IMR-90 (cell line): Measurements from ENCODE around the gene CSTF2T. TPM values are rescaled to one million over a fixed set of nuclear protein-coding genes. Genes with fewer than 3 reads are reported as not detected.
A peak's percentile ranks its signal among the peaks of the same experiment; 100 is the strongest.

Experiments
- ATAC-seq: fragments of 200-7000 bp; cut with Tn5 transposase; 2 replicates; pipeline ENCODE4 v1.9.1; 2020; ENCODE audit warnings: low read depth, mild to moderate bottlenecking, moderate library complexity
- BruUV-seq: library from RNA; stranded (reverse); fragments of 400-500 nt; replicated peaks from 2 replicates; lab custom pipeline; 2021; lab: Mats Ljungman, UMichigan
- CTCF ChIA-PET: fragments of 300-600 bp; formaldehyde crosslinking; extraction: SDS; loops from one replicate; lab custom pipeline; 2021; ENCODE audit warnings: antibody characterized with exemption; lab: Yijun Ruan, JAX
- POLR2A ChIA-PET: fragments of 300-600 bp; sonication (Branson Sonifier 250); formaldehyde crosslinking; loops from one replicate; lab custom pipeline; 2022; ENCODE audit warnings: antibody characterized with exemption; ENCODE audit not compliant: unreplicated experiment; lab: Charles Lee
- DNase-seq: peaks from one replicate; pipeline ENCODE4 v3.0.0; 2013
- H2AFZ ChIP-seq: replicated peaks from 2 replicates; pipeline ENCODE3; 2013; ENCODE audit warnings: low read length, mild to moderate bottlenecking; ENCODE audit not compliant: poor library complexity
- H2AK5ac ChIP-seq: 2 replicates; pipeline ENCODE4 v1.6.1; 2013; ENCODE audit warnings: low read depth, low read length, inconsistent platforms
- H2AK9ac ChIP-seq: replicated peaks from 2 replicates; pipeline ENCODE3; 2013; ENCODE audit warnings: mild to moderate bottlenecking, low read depth, low read length, moderate library complexity; ENCODE audit not compliant: poor library complexity
- H2BK120ac ChIP-seq: 2 replicates; pipeline ENCODE4 v1.6.1; 2013; ENCODE audit warnings: low read depth, low read length, inconsistent platforms
- H2BK15ac ChIP-seq: 3 replicates; pipeline ENCODE4 v1.6.1; 2013; ENCODE audit warnings: low read depth, low read length, inconsistent platforms
- H2BK20ac ChIP-seq: 2 replicates; pipeline ENCODE4 v1.6.1; 2013; ENCODE audit warnings: low read depth, mild to moderate bottlenecking, inconsistent platforms, low read length, moderate library complexity
- H2BK5ac ChIP-seq: 2 replicates; pipeline ENCODE4 v1.6.1; 2013; ENCODE audit warnings: mild to moderate bottlenecking, low read depth, low read length, inconsistent platforms; ENCODE audit not compliant: poor library complexity, severe bottlenecking
- H3K14ac ChIP-seq: replicated peaks from 2 replicates; pipeline ENCODE4 v1.6.1; 2013; ENCODE audit warnings: low read depth, low read length, inconsistent platforms
- H3K18ac ChIP-seq: 2 replicates; pipeline ENCODE4 v1.6.1; 2013; ENCODE audit warnings: low read depth, low read length, control low read depth
- H3K23ac ChIP-seq: 2 replicates; pipeline ENCODE4 v1.6.1; 2013; ENCODE audit warnings: low read depth, low read length, inconsistent platforms
- H3K27ac ChIP-seq: 2 replicates; pipeline ENCODE4 v1.5.1; 2013; ENCODE audit warnings: mild to moderate bottlenecking, control low read depth, low read length; ENCODE audit not compliant: insufficient read depth
- H3K27me3 ChIP-seq: 2 replicates; pipeline ENCODE4 v1.6.1; 2013; ENCODE audit warnings: low read length; ENCODE audit not compliant: control insufficient read depth, insufficient read depth
- H3K36me3 ChIP-seq: 2 replicates; pipeline ENCODE4 v1.6.1; 2013; ENCODE audit warnings: low read length, mixed read lengths; ENCODE audit not compliant: control insufficient read depth, insufficient read depth
- H3K4ac ChIP-seq: 2 replicates; pipeline ENCODE4 v1.6.1; 2013; ENCODE audit warnings: low read depth, low read length, inconsistent platforms
- H3K4me1 ChIP-seq: 2 replicates; pipeline ENCODE4 v1.6.1; 2013; ENCODE audit warnings: low read length, mixed read lengths; ENCODE audit not compliant: control insufficient read depth, insufficient read depth
- H3K4me2 ChIP-seq: 2 replicates; pipeline ENCODE4 v1.6.1; 2013; ENCODE audit warnings: low read depth, mild to moderate bottlenecking, control low read depth, low read length, moderate library complexity
- H3K4me3 ChIP-seq: 2 replicates; pipeline ENCODE4 v1.5.1; 2013; ENCODE audit warnings: low read depth, mild to moderate bottlenecking, control low read depth, low read length, moderate library complexity; ENCODE audit not compliant: insufficient read depth
- H3K56ac ChIP-seq: 2 replicates; pipeline ENCODE4 v1.6.1; 2013; ENCODE audit warnings: low read length, inconsistent platforms; ENCODE audit not compliant: insufficient read depth; ENCODE audit errors: extremely low read depth
- H3K79me1 ChIP-seq, 2 experiments: 2 replicates each; pipeline ENCODE4 v1.6.1; 2013; ENCODE audit warnings: low read length in 2 of 2, inconsistent platforms in 1 of 2, low read depth in 1 of 2
- H3K9ac ChIP-seq: 2 replicates; pipeline ENCODE4 v1.6.1; 2013; ENCODE audit warnings: low read depth, low read length, control low read depth
- H3K9me1 ChIP-seq: 2 replicates; pipeline ENCODE4 v1.6.1; 2013; ENCODE audit warnings: low read length, inconsistent platforms; ENCODE audit not compliant: insufficient read depth
- H3K9me3 ChIP-seq: 2 replicates; pipeline ENCODE4 v1.6.1; 2013; ENCODE audit warnings: low read length; ENCODE audit not compliant: control insufficient read depth, insufficient read depth
- H4K20me1 ChIP-seq: 2 replicates; pipeline ENCODE4 v1.6.1; 2013; ENCODE audit warnings: low read length, inconsistent platforms; ENCODE audit not compliant: insufficient read depth
- H4K5ac ChIP-seq: 2 replicates; pipeline ENCODE4 v1.6.1; 2013; ENCODE audit warnings: mild to moderate bottlenecking, low read depth, low read length, control low read depth
- H4K8ac ChIP-seq, 2 experiments: 2 replicates each; pipeline ENCODE4 v1.6.1; 2013; ENCODE audit warnings: low read depth in 2 of 2, low read length in 2 of 2, control low read depth in 1 of 2, inconsistent platforms in 1 of 2
- H4K91ac ChIP-seq: 2 replicates; pipeline ENCODE4 v1.6.1; 2013; ENCODE audit warnings: low read depth, low read length, inconsistent platforms; ENCODE audit not compliant: insufficient read depth
- CTCF ChIP-seq: conservative IDR thresholded peaks from 2 replicates; pipeline ENCODE4 v1.5.1; 2012; ENCODE audit warnings: mild to moderate bottlenecking, low read depth, low read length, improper control_type of control experiment
- FOS ChIP-seq: fragments of 150-350 bp; IDR thresholded peaks from 2 replicates; pipeline ENCODE4 v1.6.1; 2016; ENCODE audit warnings: low read depth, low read length
- MAZ ChIP-seq: IDR thresholded peaks from 2 replicates; pipeline ENCODE4 v1.6.1; 2012; ENCODE audit warnings: low read depth, mild to moderate bottlenecking, low read length, improper control_type of control experiment, moderate library complexity, borderline replicate concordance
- MXI1 ChIP-seq: IDR thresholded peaks from 2 replicates; pipeline ENCODE4 v1.6.1; 2012; ENCODE audit warnings: low read depth, mild to moderate bottlenecking, low read length, moderate library complexity, borderline replicate concordance
- RCOR1 ChIP-seq: IDR thresholded peaks from 2 replicates; pipeline ENCODE4 v1.6.1; 2012; ENCODE audit warnings: mild to moderate bottlenecking, low read length, improper control_type of control experiment; ENCODE audit not compliant: insufficient replicate concordance
- RFX5 ChIP-seq: IDR thresholded peaks from 2 replicates; pipeline ENCODE4 v1.8.0; 2012; ENCODE audit warnings: low read depth, mild to moderate bottlenecking, low read length, moderate library complexity
- SMC3 ChIP-seq: fragments of 150-350 bp; IDR thresholded peaks from 2 replicates; pipeline ENCODE4 v1.6.1; 2016; ENCODE audit warnings: low read depth, mild to moderate bottlenecking, antibody characterized with exemption, low read length, moderate library complexity
- USF2 ChIP-seq: fragments of 150-350 bp; IDR thresholded peaks from 2 replicates; pipeline ENCODE4 v1.6.1; 2017; ENCODE audit warnings: mild to moderate bottlenecking, antibody characterized with exemption, low read length, low read depth
- dilution Hi-C: fragments of 300-500 bp; cut with HindIII; formaldehyde crosslinking; loops from one replicate; pipeline ENCODE4 v1.14.3; 2018; ENCODE audit warnings: low sequenced_read_pairs; ENCODE audit not compliant: unreplicated experiment
- in situ Hi-C: fragments of 300-500 bp; cut with MboI; formaldehyde crosslinking; loops from 3 replicates; pipeline ENCODE4 v1.14.3; 2019; ENCODE audit warnings: low sequenced_read_pairs, inconsistent platforms, mixed read lengths
- intact Hi-C: fragments of 100-400 bp; cut with micrococcal nuclease; formaldehyde crosslinking; loops from 2 replicates; pipeline ENCODE4 v1.10.0; 2022
- polyA plus RNA-seq, 3 experiments: library from polyadenylated mRNA; depleted of rRNA; stranded (reverse); fragments of >200 nt; gene quantifications; 2 replicates each; pipeline ENCODE4 v1.2.3, GENCODE V29; 2012; ENCODE audit warnings: low replicate concordance in 1 of 3
- total RNA-seq: library from RNA; depleted of rRNA; stranded (reverse); fragments of >200 nt; gene quantifications from 2 replicates; pipeline ENCODE4 v1.2.3, GENCODE V29; 2012

Gene CSTF2T
- total and polyA plus RNA-seq, 2 of the 4 experiments (the other 2 are of a cell fraction), result 7.2 to 18.6 TPM

GRCh38 chr10:51675088-51675487 is 24.3 kb downstream of the CSTF2T start:
- H2BK15ac ChIP-seq, result no peak overlapping the region
- H3K27me3 ChIP-seq, result no peaks in the 10 kb centered on the region
- ATAC-seq (peak; percentile 80), DNase-seq (peak; percentile 11)
- no peak overlapping the region for H3K14ac ChIP-seq
- H4K8ac ChIP-seq, result no peak overlapping the region
- no peak overlapping the region for H3K4me3 ChIP-seq
- H2BK5ac ChIP-seq, result no peak overlapping the region
- no peak overlapping the region for H2AK9ac ChIP-seq
- no TSS peak for BruUV-seq
- no peaks in the 10 kb centered on the region for H4K20me1 ChIP-seq
- H3K18ac ChIP-seq, result no peak overlapping the region
- POLR2A ChIA-PET, result no interaction called here
- H2BK20ac ChIP-seq, result no peak overlapping the region
- H3K27ac ChIP-seq, result no peak overlapping the region
- H3K56ac ChIP-seq, result no peak overlapping the region
- no peak overlapping the region for H3K4ac ChIP-seq
- intact Hi-C loops (no loop called here), in situ Hi-C loops (no loop called here), dilution Hi-C loops (no loop called here)
- H3K9me3 ChIP-seq, result 0 out of 2 replicates have a peak, but pooled peaks cover 3% of the 10 kb centered on the region
- peaks cover 2% of the 10 kb centered on the region; the same call in 1 of the 2 replicates for H3K4me1 ChIP-seq
- no peak overlapping the region for H4K5ac ChIP-seq
- no peak for TF ChIP-seq SMC3
- no peak for TF ChIP-seq CTCF
- TF ChIP-seq MXI1, result no peak
- TF ChIP-seq FOS, result no peak
- no peak for TF ChIP-seq MAZ
- no peak for TF ChIP-seq RCOR1
- no peak for TF ChIP-seq USF2
- TF ChIP-seq RFX5, result no peak
- no peak overlapping the region for H3K23ac ChIP-seq
- H4K91ac ChIP-seq, result no peak overlapping the region
- H3K9me1 ChIP-seq, result 0 out of 2 replicates have a peak, but pooled peaks cover 2% of the 10 kb centered on the region
- no peak overlapping the region for H2AK5ac ChIP-seq
- no peak overlapping the region for H3K9ac ChIP-seq
- H2AFZ ChIP-seq, result no peak overlapping the region
- no peaks in the 10 kb centered on the region for H3K36me3 ChIP-seq
- H3K79me1 ChIP-seq, result no peaks in the 10 kb centered on the region
- no peak overlapping the region for H3K4me2 ChIP-seq
- no peak overlapping the region for H2BK120ac ChIP-seq
- CTCF ChIA-PET, result no interaction called here
